Esophagus muscularis mucosa (tissue), 3 donors: ENCODE measurements around the gene LY6G6D.
A peak's percentile ranks its signal among the peaks of the same experiment; 100 is the strongest.

ENCODE experiments used
- POLR2A ChIP-seq: fragments of 450-650 bp; IDR thresholded peaks from one replicate; pipeline ENCODE4 v1.6.1; 2017; ENCODE audit warnings: antibody characterized with exemption, moderate library complexity, mild to moderate bottlenecking, low read depth
- POLR2AphosphoS5 ChIP-seq, 2 donors: sonication (generic); formaldehyde crosslinking; IDR thresholded peaks; one replicate each; pipeline ENCODE4 v1.6.1; 2017; ENCODE audit warnings: antibody characterized with exemption in 2 of 2
- TF ChIP-seq, protein P1 (sequence below), 3 experiments: fragments of 200-600 bp in 2 of 3; fragments of 450-650 bp in 1 of 3; sonication (generic) in 2 of 3; IDR thresholded peaks; one replicate each; pipeline ENCODE4 v1.5.1; 2017 to 2019; ENCODE audit warnings: antibody characterized with exemption in 3 of 3, mild to moderate bottlenecking in 2 of 3, moderate library complexity in 1 of 3

DNA sequence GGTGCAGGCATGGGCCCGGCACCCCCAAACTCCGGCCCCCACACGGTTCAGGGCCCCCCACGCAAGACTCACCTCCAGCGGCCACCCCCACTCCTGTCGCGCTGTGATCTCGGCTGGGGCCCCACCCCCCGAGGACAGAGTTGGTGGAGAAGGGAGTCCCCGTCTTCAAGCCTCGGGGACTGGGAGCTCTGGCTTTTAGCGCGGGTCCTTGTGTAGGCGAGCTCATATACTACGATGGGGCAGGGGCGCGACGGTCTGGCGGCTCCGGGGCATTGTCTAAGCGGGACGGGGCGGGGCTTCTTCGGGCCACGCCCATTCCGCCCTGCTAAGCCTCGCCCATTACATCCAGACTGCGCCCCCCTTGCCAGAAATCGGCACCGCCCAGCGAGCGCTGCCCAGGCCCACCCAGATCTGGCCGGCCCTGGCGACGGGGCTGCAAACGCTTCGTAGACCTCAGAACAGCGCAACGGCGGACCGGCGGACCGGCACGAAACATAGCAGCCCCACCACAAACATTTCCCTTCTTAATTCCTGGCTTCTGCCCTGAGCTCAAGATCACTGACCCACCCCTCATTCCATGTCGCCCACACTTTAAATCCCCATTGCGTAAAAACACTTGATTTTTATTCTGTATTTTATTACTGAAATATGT lies 15.0 kb downstream of the LY6G6D start:
- peak; percentile 25 for TF ChIP-seq POLR2A
- TF ChIP-seq, protein P1, sequence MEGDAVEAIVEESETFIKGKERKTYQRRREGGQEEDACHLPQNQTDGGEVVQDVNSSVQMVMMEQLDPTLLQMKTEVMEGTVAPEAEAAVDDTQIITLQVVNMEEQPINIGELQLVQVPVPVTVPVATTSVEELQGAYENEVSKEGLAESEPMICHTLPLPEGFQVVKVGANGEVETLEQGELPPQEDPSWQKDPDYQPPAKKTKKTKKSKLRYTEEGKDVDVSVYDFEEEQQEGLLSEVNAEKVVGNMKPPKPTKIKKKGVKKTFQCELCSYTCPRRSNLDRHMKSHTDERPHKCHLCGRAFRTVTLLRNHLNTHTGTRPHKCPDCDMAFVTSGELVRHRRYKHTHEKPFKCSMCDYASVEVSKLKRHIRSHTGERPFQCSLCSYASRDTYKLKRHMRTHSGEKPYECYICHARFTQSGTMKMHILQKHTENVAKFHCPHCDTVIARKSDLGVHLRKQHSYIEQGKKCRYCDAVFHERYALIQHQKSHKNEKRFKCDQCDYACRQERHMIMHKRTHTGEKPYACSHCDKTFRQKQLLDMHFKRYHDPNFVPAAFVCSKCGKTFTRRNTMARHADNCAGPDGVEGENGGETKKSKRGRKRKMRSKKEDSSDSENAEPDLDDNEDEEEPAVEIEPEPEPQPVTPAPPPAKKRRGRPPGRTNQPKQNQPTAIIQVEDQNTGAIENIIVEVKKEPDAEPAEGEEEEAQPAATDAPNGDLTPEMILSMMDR (IDR thresholded peaks at IDR 0.05) = peak in 1 of 3 experiments; percentile 6
- TF ChIP-seq POLR2AphosphoS5 (IDR thresholded peaks at IDR 0.05) = peak; percentile 63 to 92
